Stimulated activated CD4-positive, alpha-beta T cell treated with anti-CD3 and anti-CD28 coated beads, Interleukin-4, amount 100 ng/mL, for 4 hours (primary cell): Measurements from ENCODE around the gene RING1.

Experiments
- DNase-seq, 2 experiments: peaks; one replicate each; pipeline ENCODE4 v3.0.0-alpha.2; 2020

Gene RING1

GRCh38 chr6:33249732-33250630, 41.7 kb downstream of the RING1 start:
- no peak for DNase-seq

GRCh38 chr6:33250731-33251130, 42.4 kb downstream of the RING1 start:
- DNase-seq = no peak

- no peak for DNase-seq
Observed at GRCh38 chr6:33251395-33252012, 43.2 kb downstream of the RING1 start.

- DNase-seq = no peak
Observed at GRCh38 chr6:33252759-33253158, 44.5 kb downstream of the RING1 start.

- no peak for DNase-seq
Observed at GRCh38 chr6:33254591-33254990, 46.3 kb downstream of the RING1 start.

GRCh38 chr6:33259032-33259431, 50.7 kb downstream of the RING1 start:
- DNase-seq = no peak
